ENCODE results near the gene TUFM. TPM values are rescaled to one million over a fixed set of nuclear protein-coding genes. Genes with fewer than 3 reads are reported as not detected.

TUFM gene
- total RNA-seq, 1 experiment from 2014 or later: 207 TPM

DNA sequence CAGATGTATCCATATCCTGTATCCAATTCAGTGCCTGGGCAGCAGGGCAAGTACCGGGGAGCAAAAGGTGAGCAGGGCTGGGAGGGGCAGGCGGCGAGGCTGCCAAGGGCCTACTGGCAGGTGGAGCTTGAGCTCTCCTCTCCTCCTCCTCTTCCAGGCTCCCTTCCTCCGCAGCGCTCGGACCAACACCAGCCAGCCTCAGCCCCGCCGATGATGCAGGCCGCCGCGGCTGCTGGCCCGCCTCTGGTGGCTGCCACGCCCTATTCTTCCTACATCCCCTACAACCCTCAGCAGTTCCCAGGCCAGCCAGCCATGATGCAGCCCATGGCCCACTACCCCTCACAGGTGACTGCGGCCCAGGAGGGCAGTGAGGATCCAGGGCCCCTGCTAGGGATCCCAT lies 11.8 kb downstream of the TUFM start:
- no peak overlapping the region for H2BK12ac ChIP-seq (ENCODE audit: insufficient read length, low read depth, low read length)
- Mint-ChIP-seq H3K27me3 (ENCODE audit: low read depth) (no peaks in the 10 kb centered on the region; the same call in 1 of the 2 replicates), H3K27ac (no peak overlapping the region), H3K4me1 (no peaks in the 10 kb centered on the region), H3K9me3 (no peaks in the 10 kb centered on the region), H3K4me3 (no peak overlapping the region), H3K36me3 (ENCODE audit: insufficient read depth in 1 of 3, low read depth in 3 of 3) (peaks cover 56 to 95% (median 92%) of the 10 kb centered on the region in 3 experiments)
- H3K27ac ChIP-seq (ENCODE audit: insufficient read length, low read depth, low read length): no peak overlapping the region
- H3K79me1 ChIP-seq (ENCODE audit: insufficient read depth, low read depth, low read length, poor library complexity, severe bottlenecking): no peaks in the 10 kb centered on the region
- H2AK5ac ChIP-seq (ENCODE audit: insufficient read length, low read length): no peak overlapping the region
- H3K4me2 ChIP-seq (ENCODE audit: insufficient read depth, insufficient read length, low read length): no peak overlapping the region
- no peak overlapping the region for H2BK15ac ChIP-seq (ENCODE audit: low read depth, low read length)
- no peak overlapping the region for H4K5ac ChIP-seq (ENCODE audit: insufficient read length, low read depth, low read length)
- no peak overlapping the region for H3K56ac ChIP-seq (ENCODE audit: insufficient read length, low read depth, low read length)
- no peaks in the 10 kb centered on the region for H3K9me3 ChIP-seq (ENCODE audit: control insufficient read depth, low read depth, low read length)
- H3K4ac ChIP-seq (ENCODE audit: low read depth, low read length): no peak overlapping the region
- H2BK5ac ChIP-seq (ENCODE audit: insufficient read length, low read length): no peak overlapping the region
- H3K23me2 ChIP-seq (ENCODE audit: insufficient read length, low read depth, low read length, poor library complexity, severe bottlenecking): no peaks in the 10 kb centered on the region
- H4K8ac ChIP-seq (replicated peaks; ENCODE audit: insufficient read length, low read depth, low read length): no peak overlapping the region
- DNase-seq: no peak
- no CpG with 5 or more reads among the region's 14 CpGs for WGBS (ENCODE audit: extremely low coverage, insufficient read length, low lambda C conversion rate)
- H3T11ph ChIP-seq (ENCODE audit: low read length): no peak overlapping the region
- H3K79me2 ChIP-seq (ENCODE audit: insufficient read depth, low read length): no peaks in the 10 kb centered on the region
- no peak overlapping the region for H3K18ac ChIP-seq (ENCODE audit: insufficient read length, low read depth, low read length)
- no peak overlapping the region for H3K9ac ChIP-seq (ENCODE audit: extremely low read depth, insufficient read length, low read length)
- no peak overlapping the region for H3K23ac ChIP-seq (ENCODE audit: insufficient read length, low read depth, low read length)
- no peak for TF ChIP-seq CTCF (conservative IDR thresholded peaks at IDR 0.05)
- no peak overlapping the region for H2BK20ac ChIP-seq (ENCODE audit: low read depth, low read length, poor library complexity, severe bottlenecking)
- no peak overlapping the region for H2BK120ac ChIP-seq (ENCODE audit: low read depth, low read length, poor library complexity, severe bottlenecking)
- H2AFZ ChIP-seq (ENCODE audit: low read length): no peak overlapping the region
- no peak overlapping the region for H3K14ac ChIP-seq (ENCODE audit: insufficient read depth, low read length)
- no peak overlapping the region for H4K91ac ChIP-seq (ENCODE audit: insufficient read length, low read depth, low read length)
- H3K4me1 ChIP-seq (ENCODE audit: insufficient read depth, low read length): no peaks in the 10 kb centered on the region
- no peaks in the 10 kb centered on the region for H4K20me1 ChIP-seq (ENCODE audit: control insufficient read depth, insufficient read depth, insufficient read length)
- no peaks in the 10 kb centered on the region for H3K27me3 ChIP-seq (ENCODE audit: insufficient read depth, low read length)
